Activated CD4-positive, alpha-beta T cell treated with anti-CD3 and anti-CD28 coated beads, Interleukin-2, amount 10 ng/mL, durations not matched to agents 24 days and 14 days (primary cell): Measurements from ENCODE around the gene VEGFA. TPM values are rescaled to one million over a fixed set of nuclear protein-coding genes. Genes with fewer than 3 reads are reported as not detected.

Experiments used
- DNase-seq: peaks from one replicate; pipeline ENCODE4 v3.0.0; 2022
- H3K27ac Mint-ChIP-seq: one replicate; pipeline ENCODE4 v1.8.0; 2022; ENCODE audit warnings: mild to moderate bottlenecking, mixed read lengths
- H3K27me3 Mint-ChIP-seq: one replicate; pipeline ENCODE4 v1.8.0; 2022; ENCODE audit warnings: mixed read lengths
- H3K36me3 Mint-ChIP-seq: one replicate; pipeline ENCODE4 v1.8.0; 2022; ENCODE audit warnings: low read depth, mild to moderate bottlenecking, mixed read lengths
- H3K4me1 Mint-ChIP-seq: one replicate; pipeline ENCODE4 v1.8.0; 2021; ENCODE audit warnings: mixed read lengths
- H3K4me3 Mint-ChIP-seq: one replicate; pipeline ENCODE4 v1.8.0; 2022; ENCODE audit warnings: mild to moderate bottlenecking, moderate library complexity, mixed read lengths
- H3K9me3 Mint-ChIP-seq: one replicate; pipeline ENCODE4 v1.8.0; 2021; ENCODE audit warnings: mixed read lengths
- intact Hi-C: fragments of 100-400 bp; cut with micrococcal nuclease; formaldehyde crosslinking; loops from one replicate; pipeline ENCODE4 v1.15.1; 2023
- total RNA-seq: library from RNA; stranded (reverse); gene quantifications from 2 replicates; pipeline ENCODE4 v1.2.3, GENCODE V29; 2022

Gene VEGFA
- total RNA-seq, 1 donor from 2014 or later: 62.9 TPM

GRCh38 chr6:43775535-43775885 lies 5.5 kb downstream of the VEGFA start:
- Mint-ChIP-seq H3K9me3 (no peaks in the 10 kb centered on the region), H3K4me1 (peaks cover 36% of the 10 kb centered on the region), H3K4me3 (no peak overlapping the region), H3K36me3 (peaks cover 43% of the 10 kb centered on the region), H3K27me3 (no peaks in the 10 kb centered on the region), H3K27ac (no peak overlapping the region)
- intact Hi-C loops: no loop called here
- DNase-seq: no peak

GRCh38 chr6:43776115-43776798 lies 6.2 kb downstream of the VEGFA start:
- Mint-ChIP-seq H3K9me3 (no peaks in the 10 kb centered on the region), H3K27me3 (no peaks in the 10 kb centered on the region), H3K4me1 (peaks cover 36% of the 10 kb centered on the region), H3K36me3 (peaks cover 44% of the 10 kb centered on the region), H3K4me3 (no peak overlapping the region), H3K27ac (peak overlapping the region; percentile 45)
- DNase-seq: no peak
- intact Hi-C loops: no loop called here

GRCh38 chr6:43776799-43777776 lies 7.1 kb downstream of the VEGFA start:
- Mint-ChIP-seq H3K4me1 (peaks cover 35% of the 10 kb centered on the region), H3K4me3 (no peak overlapping the region), H3K9me3 (no peaks in the 10 kb centered on the region), H3K27me3 (no peaks in the 10 kb centered on the region), H3K27ac (peak overlapping the region; percentile 19), H3K36me3 (peaks cover 46% of the 10 kb centered on the region)
- no peak for DNase-seq
- intact Hi-C loops: no loop called here

GRCh38 chr6:43778131-43778855 lies 8.3 kb downstream of the VEGFA start:
- Mint-ChIP-seq H3K27ac (no peak overlapping the region), H3K36me3 (peaks cover 43% of the 10 kb centered on the region), H3K27me3 (no peaks in the 10 kb centered on the region), H3K9me3 (no peaks in the 10 kb centered on the region), H3K4me3 (no peak overlapping the region), H3K4me1 (peaks cover 27% of the 10 kb centered on the region)
- DNase-seq: no peak
- intact Hi-C loops: no loop called here

- H3K27ac Mint-ChIP-seq: no peak overlapping the region
- peaks cover 49% of the 10 kb centered on the region for H3K36me3 Mint-ChIP-seq
- no peak for DNase-seq
- H3K27me3 Mint-ChIP-seq: no peaks in the 10 kb centered on the region
- H3K9me3 Mint-ChIP-seq: no peaks in the 10 kb centered on the region
- intact Hi-C loops: no loop called here
- H3K4me1 Mint-ChIP-seq: peaks cover 20% of the 10 kb centered on the region
- no peak overlapping the region for H3K4me3 Mint-ChIP-seq
Observed at GRCh38 chr6:43778976-43779851, 9.2 kb downstream of the VEGFA start.

GRCh38 chr6:43779852-43780236 lies 9.8 kb downstream of the VEGFA start:
- intact Hi-C loops: no loop called here
- DNase-seq: no peak
- Mint-ChIP-seq H3K4me1 (peaks cover 14% of the 10 kb centered on the region), H3K4me3 (no peak overlapping the region), H3K9me3 (no peaks in the 10 kb centered on the region), H3K36me3 (peaks cover 54% of the 10 kb centered on the region), H3K27ac (no peak overlapping the region), H3K27me3 (no peaks in the 10 kb centered on the region)

GRCh38 chr6:43780293-43780692 lies 10.3 kb downstream of the VEGFA start:
- no peak overlapping the region for H3K27ac Mint-ChIP-seq
- no peak overlapping the region for H3K4me3 Mint-ChIP-seq
- no peaks in the 10 kb centered on the region for H3K27me3 Mint-ChIP-seq
- DNase-seq: no peak
- peaks cover 58% of the 10 kb centered on the region for H3K36me3 Mint-ChIP-seq
- H3K4me1 Mint-ChIP-seq: peaks cover 10% of the 10 kb centered on the region
- no peaks in the 10 kb centered on the region for H3K9me3 Mint-ChIP-seq
- intact Hi-C loops: no loop called here

GRCh38 chr6:43780941-43781928 lies 11.2 kb downstream of the VEGFA start:
- peaks cover 63% of the 10 kb centered on the region for H3K36me3 Mint-ChIP-seq
- H3K4me1 Mint-ChIP-seq: peaks cover 5% of the 10 kb centered on the region
- H3K9me3 Mint-ChIP-seq: no peaks in the 10 kb centered on the region
- DNase-seq: no peak
- intact Hi-C loops: no loop called here
- H3K27me3 Mint-ChIP-seq: no peaks in the 10 kb centered on the region
- H3K27ac Mint-ChIP-seq: no peak overlapping the region
- no peak overlapping the region for H3K4me3 Mint-ChIP-seq

GRCh38 chr6:43781941-43782704 lies 12.1 kb downstream of the VEGFA start:
- intact Hi-C loops: no loop called here
- Mint-ChIP-seq H3K36me3 (peaks cover 59% of the 10 kb centered on the region), H3K27ac (no peak overlapping the region), H3K27me3 (no peaks in the 10 kb centered on the region), H3K4me3 (no peak overlapping the region), H3K4me1 (no peaks in the 10 kb centered on the region), H3K9me3 (no peaks in the 10 kb centered on the region)
- DNase-seq: no peak

- Mint-ChIP-seq H3K27ac (no peak overlapping the region), H3K4me1 (no peaks in the 10 kb centered on the region), H3K4me3 (no peak overlapping the region), H3K27me3 (no peaks in the 10 kb centered on the region), H3K36me3 (peaks cover 52% of the 10 kb centered on the region), H3K9me3 (no peaks in the 10 kb centered on the region)
- intact Hi-C loops: no loop called here
- no peak for DNase-seq
Observed at GRCh38 chr6:43782764-43783513, 12.9 kb downstream of the VEGFA start.

- no peak overlapping the region for H3K4me3 Mint-ChIP-seq
- intact Hi-C loops: no loop called here
- DNase-seq: no peak
- no peaks in the 10 kb centered on the region for H3K27me3 Mint-ChIP-seq
- H3K9me3 Mint-ChIP-seq: no peaks in the 10 kb centered on the region
- no peaks in the 10 kb centered on the region for H3K4me1 Mint-ChIP-seq
- H3K27ac Mint-ChIP-seq: no peak overlapping the region
- H3K36me3 Mint-ChIP-seq: peaks cover 40% of the 10 kb centered on the region
Observed at GRCh38 chr6:43784049-43784855, 14.2 kb downstream of the VEGFA start.
